ENCODE data around the gene SLC39A13.

DNA sequence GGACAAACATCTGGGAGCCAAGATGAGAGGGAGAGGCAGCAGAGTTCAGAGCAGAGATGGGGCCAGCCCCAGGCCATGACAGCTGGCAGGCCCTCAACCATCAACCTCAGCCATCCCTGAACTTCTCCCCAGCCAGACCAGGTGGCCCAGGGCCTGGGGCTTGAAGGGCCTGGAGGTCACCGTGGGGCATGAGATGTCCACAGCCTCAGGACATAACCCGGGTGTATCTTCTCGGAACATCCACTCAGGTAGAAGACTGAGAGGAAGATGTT, 12.4 kb upstream of the SLC39A13 start:
- TF ChIP-seq, protein P1, sequence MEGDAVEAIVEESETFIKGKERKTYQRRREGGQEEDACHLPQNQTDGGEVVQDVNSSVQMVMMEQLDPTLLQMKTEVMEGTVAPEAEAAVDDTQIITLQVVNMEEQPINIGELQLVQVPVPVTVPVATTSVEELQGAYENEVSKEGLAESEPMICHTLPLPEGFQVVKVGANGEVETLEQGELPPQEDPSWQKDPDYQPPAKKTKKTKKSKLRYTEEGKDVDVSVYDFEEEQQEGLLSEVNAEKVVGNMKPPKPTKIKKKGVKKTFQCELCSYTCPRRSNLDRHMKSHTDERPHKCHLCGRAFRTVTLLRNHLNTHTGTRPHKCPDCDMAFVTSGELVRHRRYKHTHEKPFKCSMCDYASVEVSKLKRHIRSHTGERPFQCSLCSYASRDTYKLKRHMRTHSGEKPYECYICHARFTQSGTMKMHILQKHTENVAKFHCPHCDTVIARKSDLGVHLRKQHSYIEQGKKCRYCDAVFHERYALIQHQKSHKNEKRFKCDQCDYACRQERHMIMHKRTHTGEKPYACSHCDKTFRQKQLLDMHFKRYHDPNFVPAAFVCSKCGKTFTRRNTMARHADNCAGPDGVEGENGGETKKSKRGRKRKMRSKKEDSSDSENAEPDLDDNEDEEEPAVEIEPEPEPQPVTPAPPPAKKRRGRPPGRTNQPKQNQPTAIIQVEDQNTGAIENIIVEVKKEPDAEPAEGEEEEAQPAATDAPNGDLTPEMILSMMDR (conservative IDR thresholded peaks at IDR 0.05; ENCODE audit: low read depth, low read length), result no peak
- TF ChIP-seq EZH2 (IDR thresholded peaks at IDR 0.05; ENCODE audit: low read length, unreplicated experiment), result no peak
